Measurements from ENCODE around the gene ANKHD1.

The ANKHD1 gene

DNA sequence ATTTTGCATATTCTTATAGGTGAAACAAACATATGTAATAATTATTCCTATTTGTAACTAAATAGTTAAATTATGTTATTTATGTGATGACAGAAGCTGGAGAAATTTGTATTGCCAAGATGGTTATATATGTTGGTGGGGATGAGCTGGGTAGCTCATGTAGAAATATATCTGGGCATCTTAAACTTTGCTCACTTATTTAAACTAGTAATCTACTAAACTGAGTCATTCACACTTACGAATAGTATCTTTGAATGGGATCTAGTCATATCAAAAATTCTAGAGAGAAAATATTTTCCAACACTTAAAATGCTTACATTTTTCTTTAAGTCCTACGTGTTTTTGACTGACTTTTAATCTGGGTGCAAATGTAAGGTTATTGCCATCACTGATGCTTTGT lies 101.2 kb downstream of the ANKHD1 start:
- H3K27ac ChIP-seq, result no peak overlapping the region
- no peak for TF ChIP-seq ZFX (IDR thresholded peaks at IDR 0.05)
- TF ChIP-seq, protein P1, sequence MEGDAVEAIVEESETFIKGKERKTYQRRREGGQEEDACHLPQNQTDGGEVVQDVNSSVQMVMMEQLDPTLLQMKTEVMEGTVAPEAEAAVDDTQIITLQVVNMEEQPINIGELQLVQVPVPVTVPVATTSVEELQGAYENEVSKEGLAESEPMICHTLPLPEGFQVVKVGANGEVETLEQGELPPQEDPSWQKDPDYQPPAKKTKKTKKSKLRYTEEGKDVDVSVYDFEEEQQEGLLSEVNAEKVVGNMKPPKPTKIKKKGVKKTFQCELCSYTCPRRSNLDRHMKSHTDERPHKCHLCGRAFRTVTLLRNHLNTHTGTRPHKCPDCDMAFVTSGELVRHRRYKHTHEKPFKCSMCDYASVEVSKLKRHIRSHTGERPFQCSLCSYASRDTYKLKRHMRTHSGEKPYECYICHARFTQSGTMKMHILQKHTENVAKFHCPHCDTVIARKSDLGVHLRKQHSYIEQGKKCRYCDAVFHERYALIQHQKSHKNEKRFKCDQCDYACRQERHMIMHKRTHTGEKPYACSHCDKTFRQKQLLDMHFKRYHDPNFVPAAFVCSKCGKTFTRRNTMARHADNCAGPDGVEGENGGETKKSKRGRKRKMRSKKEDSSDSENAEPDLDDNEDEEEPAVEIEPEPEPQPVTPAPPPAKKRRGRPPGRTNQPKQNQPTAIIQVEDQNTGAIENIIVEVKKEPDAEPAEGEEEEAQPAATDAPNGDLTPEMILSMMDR (conservative IDR thresholded peaks at IDR 0.05), result peak; percentile 1; the same call in 1 of the 2 replicates

DNA sequence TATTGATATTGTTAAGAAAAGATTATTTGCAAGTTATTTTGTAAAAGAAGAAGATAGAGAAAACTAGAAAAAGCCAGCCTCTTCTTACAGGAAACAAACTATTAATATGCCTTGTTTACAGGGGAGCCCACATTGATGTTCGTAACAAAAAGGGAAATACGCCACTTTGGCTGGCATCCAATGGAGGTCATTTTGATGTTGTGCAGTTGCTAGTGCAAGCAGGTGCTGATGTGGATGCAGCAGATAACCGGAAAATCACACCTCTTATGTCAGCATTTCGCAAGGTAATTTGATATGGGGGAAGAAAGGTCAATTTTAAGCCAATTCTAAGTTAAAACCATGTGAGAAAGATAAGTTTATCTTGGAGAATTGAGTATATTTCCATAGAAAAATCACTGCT lies 108.3 kb downstream of the ANKHD1 start:
- no peak for TF ChIP-seq ZFX (IDR thresholded peaks at IDR 0.05)
- TF ChIP-seq, protein P1 (conservative IDR thresholded peaks at IDR 0.05), result no peak
- no peak overlapping the region for H3K27ac ChIP-seq

DNA sequence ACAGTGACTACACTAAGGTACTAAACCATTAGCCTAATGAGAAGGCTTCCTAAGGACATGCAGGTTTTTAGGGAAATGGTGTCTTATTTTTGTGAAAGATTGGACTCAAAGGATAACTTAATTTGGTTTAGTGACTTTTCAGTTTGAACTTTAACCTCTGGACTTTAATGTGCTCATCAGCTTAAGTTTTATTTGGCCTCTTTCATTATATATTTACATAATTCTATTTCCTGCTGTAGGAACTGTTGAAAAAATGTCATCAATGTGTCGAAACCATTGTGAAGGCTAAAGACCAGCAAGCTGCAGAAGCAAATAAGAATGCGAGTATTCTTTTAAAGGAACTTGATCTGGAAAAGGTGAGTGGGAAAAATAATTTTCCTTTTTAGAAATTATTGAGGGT lies 111.5 kb downstream of the ANKHD1 start:
- no peak overlapping the region for H3K27ac ChIP-seq
- TF ChIP-seq, protein P1 (conservative IDR thresholded peaks at IDR 0.05), result no peak
- TF ChIP-seq ZFX (IDR thresholded peaks at IDR 0.05), result no peak

DNA sequence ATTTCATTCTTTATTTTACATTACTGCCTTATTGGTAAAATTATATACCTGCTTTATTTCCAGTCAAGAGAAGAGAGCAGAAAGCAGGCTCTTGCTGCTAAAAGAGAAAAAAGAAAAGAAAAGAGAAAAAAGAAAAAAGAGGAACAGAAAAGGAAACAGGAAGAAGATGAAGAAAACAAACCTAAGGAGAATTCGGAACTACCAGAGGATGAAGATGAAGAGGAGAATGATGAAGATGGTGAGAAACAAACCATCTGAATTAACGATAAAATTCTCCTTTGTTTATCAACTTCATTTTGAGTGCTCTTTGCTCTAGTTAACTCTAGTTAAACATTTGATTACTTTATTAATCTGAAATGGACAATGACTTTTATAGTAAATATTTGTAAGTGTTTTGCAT lies 122.4 kb downstream of the ANKHD1 start:
- H3K27ac ChIP-seq, result no peak overlapping the region

DNA sequence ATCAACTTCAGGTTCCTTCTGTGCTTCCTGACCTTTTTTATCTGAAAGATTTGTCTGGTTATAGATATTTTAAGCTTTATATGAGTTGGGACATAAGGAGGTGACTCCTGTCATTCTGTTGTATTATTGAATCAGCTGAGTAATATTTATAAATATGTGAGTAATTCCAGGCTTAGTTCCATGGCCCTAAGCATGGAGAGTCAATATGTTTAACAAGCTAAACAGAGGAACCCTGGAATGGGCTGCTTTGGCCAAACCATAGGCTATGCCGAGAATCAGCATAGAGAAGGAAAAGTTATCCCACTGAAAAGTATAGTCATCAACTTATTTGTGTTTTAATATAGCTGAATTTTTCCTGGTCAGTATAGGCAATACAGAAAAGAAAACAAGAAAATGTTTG lies 138.6 kb downstream of the ANKHD1 start:
- TF ChIP-seq, protein P1 (conservative IDR thresholded peaks at IDR 0.05), result no peak
- no peak for TF ChIP-seq ZFX (IDR thresholded peaks at IDR 0.05)
- H3K27ac ChIP-seq, result no peak overlapping the region

More for the DNA sequence above, 122.4 kb downstream of the ANKHD1 start:
- no peak for TF ChIP-seq ZFX (IDR thresholded peaks at IDR 0.05)
- TF ChIP-seq, protein P1 (conservative IDR thresholded peaks at IDR 0.05), result no peak

DNA sequence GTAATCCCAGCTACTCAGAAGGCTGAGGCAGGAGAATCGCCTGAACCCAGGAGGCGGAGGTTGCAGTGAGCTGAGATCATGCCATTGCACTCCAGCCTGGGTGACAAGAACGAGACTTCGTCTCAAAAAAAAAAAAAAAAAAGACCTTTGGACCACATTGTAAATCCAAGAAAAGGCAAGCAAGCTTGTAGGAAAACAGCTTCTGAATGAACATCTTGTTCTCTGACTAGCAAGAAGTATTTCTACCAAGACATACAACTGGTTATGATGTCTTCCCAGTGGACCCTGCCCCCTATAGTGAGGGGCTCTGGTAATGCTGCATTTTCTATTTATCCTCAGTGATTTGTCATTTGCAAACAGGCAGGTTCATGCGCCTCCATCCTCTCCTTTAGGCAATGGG lies 141.3 kb downstream of the ANKHD1 start:
- TF ChIP-seq, protein P1 (conservative IDR thresholded peaks at IDR 0.05), result no peak
- TF ChIP-seq ZFX (IDR thresholded peaks at IDR 0.05), result no peak

DNA sequence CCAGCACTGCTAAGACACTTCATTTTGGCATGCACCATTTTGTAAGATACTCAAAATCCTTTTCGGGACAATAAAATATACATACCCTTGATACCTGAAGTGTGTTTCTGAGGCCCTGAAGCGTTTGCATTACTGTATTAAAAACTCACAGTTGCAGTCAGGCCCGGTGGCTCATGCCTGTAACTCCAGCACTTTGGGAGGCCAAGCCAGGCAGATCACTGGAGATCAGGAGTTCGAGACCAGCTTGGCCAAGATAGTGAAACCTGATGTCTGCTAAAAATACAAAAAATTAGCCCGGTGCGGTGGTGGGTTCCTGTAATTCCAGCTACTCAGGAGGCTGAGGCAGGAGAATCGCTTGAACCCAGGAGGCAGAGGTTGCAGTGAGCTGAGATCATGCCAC lies 143.4 kb downstream of the ANKHD1 start:
- H3K27ac ChIP-seq, result no peak overlapping the region
- TF ChIP-seq, protein P1 (conservative IDR thresholded peaks at IDR 0.05), result no peak
- TF ChIP-seq ZFX (IDR thresholded peaks at IDR 0.05), result no peak

More for the DNA sequence above, 141.3 kb downstream of the ANKHD1 start:
- H3K27ac ChIP-seq, result no peak overlapping the region
